Ecto neural progenitor cell (in vitro differentiated cells): ENCODE measurements around the gene CBX8.
A peak's percentile ranks its signal among the peaks of the same experiment; 100 is the strongest.

Experiments
- DNase-seq: peaks from one replicate; pipeline ENCODE4 v3.0.0-alpha.2; 2018; ENCODE audit warnings: low spot score

Gene CBX8

GRCh38 chr17:79792984-79793923 is 3.6 kb downstream of the CBX8 start:
- peak; percentile 73 for DNase-seq

- no peak for DNase-seq
These were observed 4.5 kb downstream of the CBX8 start for GRCh38 chr17:79792341-79792871.

DNA sequence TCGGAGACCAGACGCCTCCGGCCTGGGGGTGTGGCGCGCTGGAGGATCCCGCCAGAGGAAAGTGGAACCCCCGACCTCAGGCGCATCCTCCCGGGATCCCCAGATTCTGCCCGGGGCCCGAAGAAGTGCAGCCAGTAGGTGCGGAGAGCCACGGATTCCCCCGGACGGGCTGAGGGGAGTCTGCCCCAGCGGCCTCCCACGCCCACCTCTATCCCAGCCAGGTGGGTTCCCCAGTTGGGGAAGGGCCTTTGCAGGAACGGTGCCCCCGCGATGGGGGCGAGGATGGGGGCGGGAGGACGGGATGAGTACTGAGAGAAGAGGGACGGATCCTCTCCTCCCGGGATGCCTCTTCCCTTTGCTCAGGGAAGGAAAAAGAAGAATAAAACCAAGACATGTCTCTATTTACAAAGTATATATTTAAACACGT is 5.1 kb downstream of the CBX8 start:
- no peak for DNase-seq

GRCh38 chr17:79790805-79791734 is 5.8 kb downstream of the CBX8 start:
- peak; percentile 86 for DNase-seq

DNA sequence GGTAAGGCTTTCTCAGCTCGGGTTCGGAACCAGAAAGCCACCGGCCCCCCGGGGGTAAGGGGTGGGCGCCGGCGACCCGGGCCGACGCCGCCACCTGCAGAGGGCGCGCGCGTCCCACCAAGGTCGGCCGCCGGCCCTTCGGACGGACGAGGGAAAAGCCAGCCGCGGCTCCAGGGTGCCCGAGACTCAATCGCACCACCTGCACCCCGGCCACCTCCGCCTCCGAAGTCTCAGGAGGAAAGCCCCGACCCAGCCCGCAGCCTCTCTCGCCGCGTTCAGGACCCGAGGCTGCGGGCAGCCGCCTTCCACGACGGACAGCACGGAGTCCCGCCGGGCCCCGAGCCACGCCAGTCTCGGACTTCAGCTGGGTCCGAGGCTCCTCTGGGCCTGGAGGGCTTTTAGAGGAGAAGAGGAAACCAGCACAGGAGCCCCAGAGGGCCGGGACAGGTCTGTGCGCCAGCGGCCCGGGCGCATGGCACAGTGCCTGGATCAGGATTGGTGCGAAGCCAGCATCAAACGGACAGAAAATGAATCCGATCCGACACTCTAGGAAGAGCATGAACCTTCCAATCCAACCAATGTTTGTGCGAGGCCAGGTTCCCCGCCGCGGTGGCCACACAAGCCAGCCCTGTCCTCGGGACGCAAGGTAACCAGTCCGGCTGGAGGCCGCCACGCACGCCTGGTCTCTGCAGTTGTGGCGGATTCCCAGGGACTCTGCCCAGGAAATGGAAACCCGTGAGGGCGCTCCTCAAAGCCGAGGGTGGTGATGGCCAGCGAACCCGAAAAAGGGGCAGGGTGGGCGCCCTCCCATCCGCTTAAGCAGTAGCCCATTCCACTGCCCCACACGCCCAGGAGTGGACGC is 6.7 kb downstream of the CBX8 start:
- DNase-seq: peak; percentile 88

DNA sequence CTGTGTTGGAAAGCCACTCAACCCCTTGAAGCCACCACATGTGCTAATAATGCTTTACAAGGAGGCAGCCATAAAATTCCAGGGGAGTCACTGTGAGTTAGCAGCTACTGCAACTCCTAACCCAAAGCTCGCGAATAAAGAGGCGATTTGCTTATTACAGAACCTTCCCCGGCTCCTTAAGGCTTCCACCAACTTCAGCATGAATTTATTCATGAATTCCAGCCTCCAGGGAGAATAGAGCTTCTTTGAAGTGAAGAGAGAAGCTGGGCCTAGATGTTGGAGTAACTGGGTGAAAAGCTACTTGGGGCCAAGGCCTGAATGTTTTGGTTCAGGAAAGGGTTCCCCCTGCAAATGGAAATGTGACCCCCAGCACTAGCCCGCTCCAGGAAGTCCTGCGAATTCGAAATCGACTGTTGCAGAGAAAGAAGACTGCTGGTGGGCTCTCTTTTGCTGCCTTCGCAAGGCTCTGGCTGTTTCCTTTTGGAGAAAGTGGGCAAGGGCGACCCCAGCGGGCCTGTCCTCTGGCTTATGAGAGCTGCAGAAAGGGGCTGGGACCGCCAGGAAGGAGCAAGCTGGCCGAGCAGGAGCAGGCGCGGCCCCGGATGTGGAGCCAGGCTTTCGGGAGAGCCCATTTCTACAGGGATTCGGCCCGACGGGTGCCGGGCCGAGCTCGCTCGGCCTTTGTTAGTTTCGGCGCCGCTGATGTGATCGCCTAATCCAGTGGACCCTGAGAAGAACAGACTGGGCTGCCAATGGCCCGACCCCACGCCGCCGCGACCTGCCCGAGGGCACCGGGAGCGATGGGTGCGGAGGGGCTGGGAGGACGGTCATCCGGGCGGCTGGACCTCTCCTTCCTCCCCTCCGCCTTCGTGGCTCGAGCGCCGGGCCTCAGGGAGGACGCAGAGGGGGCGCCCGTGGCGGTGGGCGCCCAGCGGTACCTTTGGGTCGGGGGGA is 7.6 kb downstream of the CBX8 start:
- peak; percentile 91 for DNase-seq

DNA sequence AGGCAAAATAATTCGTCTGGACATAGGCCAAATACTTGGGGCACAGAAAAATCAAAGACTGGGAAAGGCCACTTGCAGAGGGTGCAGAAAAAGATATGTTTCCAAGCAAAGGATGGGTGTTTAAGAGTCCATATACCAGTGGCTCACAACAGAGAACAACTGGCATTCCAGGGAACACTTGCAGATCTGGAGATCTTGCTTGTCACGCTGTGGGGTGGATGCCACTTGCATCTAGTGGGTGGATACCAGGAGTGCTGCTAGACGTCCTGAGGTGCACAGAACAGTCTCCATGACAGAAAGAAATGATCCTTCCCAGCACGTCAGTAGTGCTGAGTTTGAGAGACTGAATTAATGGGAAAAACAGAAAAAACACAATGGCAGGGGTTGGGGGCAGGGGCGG is 8.4 kb downstream of the CBX8 start:
- DNase-seq: no peak

- peak; percentile 47 for DNase-seq
These were observed 9.8 kb downstream of the CBX8 start for GRCh38 chr17:79786930-79787643.

GRCh38 chr17:79785900-79786810 is 10.7 kb downstream of the CBX8 start:
- no peak for DNase-seq

DNA sequence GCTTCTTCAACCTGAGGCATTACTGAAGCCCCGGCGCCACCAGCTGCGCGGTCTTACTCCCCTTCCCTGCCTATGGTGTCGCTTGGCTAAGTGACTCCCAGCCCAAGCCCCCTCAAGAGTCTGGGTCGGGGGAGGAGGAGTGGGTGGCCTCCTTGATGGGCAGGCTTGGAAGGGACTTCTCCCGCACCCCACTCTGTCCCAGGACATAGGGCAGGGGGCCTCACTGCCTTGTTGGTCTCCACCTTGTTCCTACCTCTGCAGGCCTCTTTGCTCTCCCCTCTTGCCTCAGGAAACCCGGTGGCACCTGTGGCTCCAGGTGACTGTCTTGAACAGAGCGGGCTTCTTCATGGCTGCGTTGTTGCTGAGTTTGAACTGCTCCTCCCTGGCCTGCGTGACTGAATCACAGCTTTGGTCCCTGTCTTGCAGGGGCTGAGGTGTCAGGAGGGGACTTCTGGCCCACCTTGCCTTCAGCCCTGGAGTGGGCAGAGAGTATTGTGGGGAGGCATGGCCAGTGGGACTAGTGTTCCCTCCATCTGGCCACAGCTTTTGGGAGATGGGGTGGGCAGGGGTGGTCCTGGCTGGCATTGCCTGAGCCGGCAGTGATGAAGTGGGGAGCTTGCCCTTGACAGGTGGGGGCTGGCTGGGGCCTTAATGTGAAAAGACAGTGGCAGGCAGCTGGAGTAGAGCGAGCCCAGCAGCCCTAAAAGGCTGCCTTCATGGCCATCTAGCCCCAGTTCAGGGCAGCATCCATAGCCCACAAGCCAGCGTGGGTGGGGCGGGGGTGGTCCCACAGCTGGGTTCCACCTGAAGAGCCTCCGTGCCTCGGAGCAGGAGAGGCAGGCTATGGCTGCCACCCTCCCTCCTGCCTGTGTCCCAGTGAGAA is 11.6 kb downstream of the CBX8 start:
- DNase-seq: no peak

DNA sequence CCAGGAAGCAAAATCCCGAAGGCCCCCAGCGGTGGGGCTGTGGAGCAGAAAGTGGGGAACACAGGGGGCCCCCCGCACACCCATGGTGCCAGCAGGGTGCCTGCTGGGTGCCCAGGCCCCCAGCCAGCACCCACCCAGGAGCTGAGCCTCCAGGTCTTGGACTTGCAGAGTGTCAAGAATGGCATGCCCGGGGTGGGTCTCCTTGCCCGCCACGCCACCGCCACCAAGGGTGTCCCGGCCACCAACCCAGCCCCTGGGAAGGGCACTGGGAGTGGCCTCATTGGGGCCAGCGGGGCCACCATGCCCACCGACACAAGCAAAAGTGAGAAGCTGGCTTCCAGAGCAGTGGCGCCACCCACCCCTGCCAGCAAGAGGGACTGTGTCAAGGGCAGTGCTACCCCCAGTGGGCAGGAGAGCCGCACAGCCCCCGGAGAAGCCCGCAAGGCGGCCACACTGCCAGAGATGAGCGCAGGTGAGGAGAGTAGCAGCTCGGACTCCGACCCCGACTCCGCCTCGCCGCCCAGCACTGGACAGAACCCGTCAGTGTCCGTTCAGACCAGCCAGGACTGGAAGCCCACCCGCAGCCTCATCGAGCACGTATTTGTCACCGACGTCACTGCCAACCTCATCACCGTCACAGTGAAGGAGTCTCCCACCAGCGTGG is 12.4 kb downstream of the CBX8 start:
- peak; percentile 52 for DNase-seq

- no peak for DNase-seq
These were observed 13.0 kb downstream of the CBX8 start for GRCh38 chr17:79783891-79784290.

GRCh38 chr17:79781736-79782575 is 14.9 kb downstream of the CBX8 start:
- no peak for DNase-seq

- no peak for DNase-seq
These were observed 15.7 kb downstream of the CBX8 start for GRCh38 chr17:79781012-79781650.

DNA sequence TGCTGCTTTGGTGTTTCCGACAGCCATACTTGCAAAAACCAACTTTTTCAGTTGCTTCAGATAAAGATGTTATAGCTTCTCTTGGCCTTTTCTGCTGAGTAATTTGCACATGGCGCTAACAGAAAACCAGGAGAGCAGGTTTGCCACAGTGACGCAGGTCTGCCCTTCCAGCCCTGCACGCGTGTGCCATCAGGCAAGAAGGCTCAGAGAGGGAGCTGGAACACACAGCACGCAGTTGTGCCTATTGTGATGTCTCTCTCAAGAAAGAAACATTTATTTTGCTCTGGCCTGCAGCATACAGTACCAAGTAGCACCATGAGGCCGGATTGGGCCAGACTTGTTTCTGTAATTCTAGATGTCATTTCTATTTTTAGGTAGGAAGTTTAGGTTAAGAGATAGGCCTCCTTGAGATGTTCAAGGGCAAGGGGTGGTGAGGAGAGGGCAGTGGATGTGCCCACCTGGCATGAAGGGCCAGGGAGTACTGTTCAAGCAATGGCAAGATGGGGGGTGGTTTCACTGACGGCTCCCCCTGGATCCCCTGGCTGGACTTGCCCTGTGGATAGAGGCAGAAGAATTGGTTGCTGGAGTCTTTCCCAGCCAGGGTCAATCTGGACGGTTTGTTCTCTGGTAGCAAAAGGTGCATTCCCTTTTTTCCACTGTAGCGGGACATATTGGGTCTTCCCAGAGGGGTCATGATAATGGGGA is 17.1 kb downstream of the CBX8 start:
- no peak for DNase-seq
